ENCODE results near the gene RETREG2.

RETREG2 gene

GRCh38 chr2:219218217-219218731 is 40.2 kb downstream of the RETREG2 start:
- Histone ChIP-seq H2AK5ac (ENCODE audit: low read length, severe bottlenecking) (no peak overlapping the region), H3K36me3 (ENCODE audit: control insufficient read depth in 1 of 2, insufficient read depth in 2 of 2, low read depth in 1 of 2, low read length in 2 of 2) (peaks cover 66 to 74% of the 10 kb centered on the region in 2 experiments), H4K91ac (ENCODE audit: low read length) (peak overlapping the region; percentile 88), H3K79me1 (replicated peaks; ENCODE audit: low read length, poor library complexity, severe bottlenecking) (peaks cover 19% of the 10 kb centered on the region), H2BK120ac (ENCODE audit: low read depth, low read length) (peak overlapping the region; percentile 74), H3K27me3 (ENCODE audit: control insufficient read depth in 1 of 2, insufficient read depth in 1 of 2, low read length in 2 of 2) (no peaks in the 10 kb centered on the region), H3K4me3 (ENCODE audit: insufficient read depth in 1 of 2, low read depth in 1 of 2, low read length in 2 of 2) (peak overlapping the region; percentile 59 to 72), H2BK5ac (ENCODE audit: low read depth, low read length, poor library complexity, severe bottlenecking) (peak overlapping the region; percentile 21), H3K23ac (ENCODE audit: low read length in 2 of 2) (peak overlapping the region; percentile 18 to 31), H4K8ac (ENCODE audit: low read length) (peak overlapping the region; percentile 88), H3K4me1 (ENCODE audit: control insufficient read depth, insufficient read depth, low read depth, low read length) (peaks cover 15% of the 10 kb centered on the region), H3K9me3 (ENCODE audit: control insufficient read depth, low read length) (no peaks in the 10 kb centered on the region), H2AFZ (ENCODE audit: low read depth, low read length) (peak overlapping the region; percentile 75), H3K4me2 (ENCODE audit: low read length, poor library complexity, severe bottlenecking) (peak overlapping the region; percentile 92), H3K14ac (ENCODE audit: low read length in 2 of 2) (peak overlapping the region in 1 of 2 experiments; percentile 88), H3K18ac (ENCODE audit: low read depth in 1 of 2, low read length in 2 of 2) (peak overlapping the region; percentile 79 to 95), H3K27ac (ENCODE audit: low read length, poor library complexity, severe bottlenecking) (peak overlapping the region; percentile 86), H2BK12ac (ENCODE audit: low read length in 2 of 2) (peak overlapping the region; percentile 11 to 64), H3K9ac (ENCODE audit: low read length) (peak overlapping the region; percentile 93), H2BK15ac (ENCODE audit: low read depth, poor library complexity, severe bottlenecking) (peak overlapping the region; percentile 95), H3K4ac (ENCODE audit: low read depth in 1 of 2, low read length in 2 of 2) (peak overlapping the region; percentile 83 to 89)
- DNase-seq = peak; percentile 92
- under 1% methylated on average over 37 of the region's 37 CpGs for WGBS

GRCh38 chr2:219218732-219219701 is 40.9 kb downstream of the RETREG2 start, which contains the start of gene ABCB6:
Gene ABCB6 (minus strand): TSS chr2:219218958. CDS start chr2:219218673, 285 bp downstream.
- H3K23ac ChIP-seq (ENCODE audit: low read length in 2 of 2) = peak within 1 kb of the TSS; percentile 31 to 94
- H3K4ac ChIP-seq (ENCODE audit: low read depth in 1 of 2, low read length in 2 of 2) = peak within 1 kb of the TSS; percentile 83 to 89
- peak within 1 kb of the TSS in 1 of 2 experiments; percentile 88 for H3K14ac ChIP-seq (ENCODE audit: low read length in 2 of 2)
- H2BK5ac ChIP-seq (ENCODE audit: low read depth, low read length, poor library complexity, severe bottlenecking) = peak within 1 kb of the TSS; percentile 21
- H3K18ac ChIP-seq (ENCODE audit: low read depth in 1 of 2, low read length in 2 of 2) = peak within 1 kb of the TSS; percentile 79 to 95
- peak within 1 kb of the TSS; percentile 88 for H4K8ac ChIP-seq (ENCODE audit: low read length)
- peaks cover 15% of the 10 kb centered on the region for H3K4me1 ChIP-seq (ENCODE audit: control insufficient read depth, insufficient read depth, low read depth, low read length)
- peak within 1 kb of the TSS; percentile 93 for H3K9ac ChIP-seq (ENCODE audit: low read length)
- peak; percentile 94 for DNase-seq
- peak within 1 kb of the TSS; percentile 92 for H3K4me2 ChIP-seq (ENCODE audit: low read length, poor library complexity, severe bottlenecking)
- H2BK12ac ChIP-seq (ENCODE audit: low read length in 2 of 2) = peak within 1 kb of the TSS; percentile 11 to 64
- H4K91ac ChIP-seq (ENCODE audit: low read length) = peak within 1 kb of the TSS; percentile 88
- H2BK15ac ChIP-seq (ENCODE audit: low read depth, poor library complexity, severe bottlenecking) = peak within 1 kb of the TSS; percentile 95
- peak within 1 kb of the TSS; percentile 75 for H2AFZ ChIP-seq (ENCODE audit: low read depth, low read length)
- no peaks in the 10 kb centered on the region for H3K9me3 ChIP-seq (ENCODE audit: control insufficient read depth, low read length)
- H2AK5ac ChIP-seq (ENCODE audit: low read length, severe bottlenecking) = no peak within 1 kb of the TSS
- no peaks in the 10 kb centered on the region for H3K27me3 ChIP-seq (ENCODE audit: control insufficient read depth in 1 of 2, insufficient read depth in 1 of 2, low read length in 2 of 2)
- H3K4me3 ChIP-seq (ENCODE audit: insufficient read depth in 1 of 2, low read depth in 1 of 2, low read length in 2 of 2) = peak within 1 kb of the TSS; percentile 59 to 72
- peaks cover 66 to 74% of the 10 kb centered on the region in 2 experiments for H3K36me3 ChIP-seq (ENCODE audit: control insufficient read depth in 1 of 2, insufficient read depth in 2 of 2, low read depth in 1 of 2, low read length in 2 of 2)
- peak within 1 kb of the TSS; percentile 86 for H3K27ac ChIP-seq (ENCODE audit: low read length, poor library complexity, severe bottlenecking)
- H2BK120ac ChIP-seq (ENCODE audit: low read depth, low read length) = peak within 1 kb of the TSS; percentile 74
- 25% methylated on average over 47 of the region's 71 CpGs for WGBS
- H3K79me1 ChIP-seq (replicated peaks; ENCODE audit: low read length, poor library complexity, severe bottlenecking) = peaks cover 27% of the 10 kb centered on the region

- Histone ChIP-seq H4K8ac (ENCODE audit: low read length) (no peak overlapping the region), H3K27ac (ENCODE audit: low read length, poor library complexity, severe bottlenecking) (no peak overlapping the region), H4K91ac (ENCODE audit: low read length) (no peak overlapping the region), H3K23ac (ENCODE audit: low read length in 2 of 2) (no peak overlapping the region), H3K4ac (ENCODE audit: low read depth in 1 of 2, low read length in 2 of 2) (no peak overlapping the region), H3K4me3 (ENCODE audit: insufficient read depth in 1 of 2, low read depth in 1 of 2, low read length in 2 of 2) (no peak overlapping the region), H2AFZ (ENCODE audit: low read depth, low read length) (no peak overlapping the region), H3K27me3 (ENCODE audit: control insufficient read depth in 1 of 2, insufficient read depth in 1 of 2, low read length in 2 of 2) (no peaks in the 10 kb centered on the region), H3K14ac (ENCODE audit: low read length in 2 of 2) (no peak overlapping the region), H2BK15ac (ENCODE audit: low read depth, poor library complexity, severe bottlenecking) (no peak overlapping the region), H3K18ac (ENCODE audit: low read depth in 1 of 2, low read length in 2 of 2) (no peak overlapping the region), H3K9me3 (ENCODE audit: control insufficient read depth, low read length) (no peaks in the 10 kb centered on the region), H3K4me2 (ENCODE audit: low read length, poor library complexity, severe bottlenecking) (no peak overlapping the region), H2BK120ac (ENCODE audit: low read depth, low read length) (no peak overlapping the region), H2AK5ac (ENCODE audit: low read length, severe bottlenecking) (no peak overlapping the region), H3K79me1 (replicated peaks; ENCODE audit: low read length, poor library complexity, severe bottlenecking) (peaks cover 29% of the 10 kb centered on the region), H2BK12ac (ENCODE audit: low read length in 2 of 2) (no peak overlapping the region), H2BK5ac (ENCODE audit: low read depth, low read length, poor library complexity, severe bottlenecking) (no peak overlapping the region), H3K36me3 (ENCODE audit: control insufficient read depth in 1 of 2, insufficient read depth in 2 of 2, low read depth in 1 of 2, low read length in 2 of 2) (peaks cover 66 to 74% of the 10 kb centered on the region in 2 experiments), H3K9ac (ENCODE audit: low read length) (peak overlapping the region; percentile 93), H3K4me1 (ENCODE audit: control insufficient read depth, insufficient read depth, low read depth, low read length) (peaks cover 15% of the 10 kb centered on the region)
- 97% methylated on average over 17 of the region's 18 CpGs for WGBS
- DNase-seq = no peak
These were observed 41.9 kb downstream of the RETREG2 start for GRCh38 chr2:219219784-219220532.

All from mesenchymal stem cell (in vitro differentiated cells and primary cell).